ENCODE data around the gene FRMD1.

Gene FRMD1

GRCh38 chr6:168062346-168063289 is 16.4 kb downstream of the FRMD1 start:
- DNase-seq, result no peak
- Mint-ChIP-seq H3K9me3 (no peaks in the 10 kb centered on the region), H3K27ac (no peak overlapping the region), H3K27me3 (no peaks in the 10 kb centered on the region), H3K36me3 (ENCODE audit: low read depth) (no peaks in the 10 kb centered on the region), H3K4me3 (no peak overlapping the region), H3K4me1 (no peaks in the 10 kb centered on the region)
- no peak for ATAC-seq

GRCh38 chr6:168061269-168062210 is 17.5 kb downstream of the FRMD1 start:
- no peak overlapping the region for H3K27ac Mint-ChIP-seq
- no peaks in the 10 kb centered on the region for H3K27me3 Mint-ChIP-seq
- H3K4me1 Mint-ChIP-seq, result no peaks in the 10 kb centered on the region
- DNase-seq (no peak), ATAC-seq (no peak)
- no peaks in the 10 kb centered on the region for H3K9me3 Mint-ChIP-seq
- no peaks in the 10 kb centered on the region for H3K36me3 Mint-ChIP-seq (ENCODE audit: low read depth)
- no peak overlapping the region for H3K4me3 Mint-ChIP-seq

- no peaks in the 10 kb centered on the region for H3K27me3 Mint-ChIP-seq
- H3K36me3 Mint-ChIP-seq (ENCODE audit: low read depth), result no peaks in the 10 kb centered on the region
- ATAC-seq (no peak), DNase-seq (no peak)
- no peak overlapping the region for H3K27ac Mint-ChIP-seq
- no peak overlapping the region for H3K4me3 Mint-ChIP-seq
- H3K9me3 Mint-ChIP-seq, result no peaks in the 10 kb centered on the region
- no peaks in the 10 kb centered on the region for H3K4me1 Mint-ChIP-seq
Measured at GRCh38 chr6:168060521-168060931, 18.5 kb downstream of the FRMD1 start.

- H3K4me1 Mint-ChIP-seq, result no peaks in the 10 kb centered on the region
- no peaks in the 10 kb centered on the region for H3K36me3 Mint-ChIP-seq (ENCODE audit: low read depth)
- no peaks in the 10 kb centered on the region for H3K27me3 Mint-ChIP-seq
- no peaks in the 10 kb centered on the region for H3K9me3 Mint-ChIP-seq
- no peak overlapping the region for H3K27ac Mint-ChIP-seq
- ATAC-seq, result no peak
- no peak for DNase-seq
- no peak overlapping the region for H3K4me3 Mint-ChIP-seq
Measured at GRCh38 chr6:168058691-168059551, 20.1 kb downstream of the FRMD1 start.

GRCh38 chr6:168057836-168058235 is 21.2 kb downstream of the FRMD1 start:
- no peak overlapping the region for H3K27ac Mint-ChIP-seq
- no peaks in the 10 kb centered on the region for H3K9me3 Mint-ChIP-seq
- ATAC-seq (no peak), DNase-seq (no peak)
- H3K4me3 Mint-ChIP-seq, result no peak overlapping the region
- no peaks in the 10 kb centered on the region for H3K27me3 Mint-ChIP-seq
- H3K36me3 Mint-ChIP-seq (ENCODE audit: low read depth), result no peaks in the 10 kb centered on the region
- H3K4me1 Mint-ChIP-seq, result no peaks in the 10 kb centered on the region

GRCh38 chr6:168056892-168057527 is 22.0 kb downstream of the FRMD1 start:
- ATAC-seq, result no peak
- Mint-ChIP-seq H3K27me3 (no peaks in the 10 kb centered on the region), H3K4me1 (no peaks in the 10 kb centered on the region), H3K27ac (no peak overlapping the region), H3K4me3 (no peak overlapping the region), H3K9me3 (no peaks in the 10 kb centered on the region), H3K36me3 (ENCODE audit: low read depth) (no peaks in the 10 kb centered on the region)
- no peak for DNase-seq

GRCh38 chr6:168055696-168056489 is 23.1 kb downstream of the FRMD1 start:
- Mint-ChIP-seq H3K36me3 (ENCODE audit: low read depth) (no peaks in the 10 kb centered on the region), H3K27me3 (no peaks in the 10 kb centered on the region), H3K4me3 (no peak overlapping the region), H3K9me3 (no peaks in the 10 kb centered on the region), H3K27ac (no peak overlapping the region), H3K4me1 (no peaks in the 10 kb centered on the region)
- ATAC-seq (no peak), DNase-seq (no peak)

- H3K27me3 Mint-ChIP-seq, result no peaks in the 10 kb centered on the region
- H3K4me1 Mint-ChIP-seq, result no peaks in the 10 kb centered on the region
- H3K27ac Mint-ChIP-seq, result no peak overlapping the region
- no peak for ATAC-seq
- H3K36me3 Mint-ChIP-seq (ENCODE audit: low read depth), result no peaks in the 10 kb centered on the region
- no peaks in the 10 kb centered on the region for H3K9me3 Mint-ChIP-seq
- no peak overlapping the region for H3K4me3 Mint-ChIP-seq
- no peak for DNase-seq
Measured at GRCh38 chr6:168054765-168055560, 24.0 kb downstream of the FRMD1 start.

GRCh38 chr6:168053957-168054471 is 25.0 kb downstream of the FRMD1 start:
- no peaks in the 10 kb centered on the region for H3K36me3 Mint-ChIP-seq (ENCODE audit: low read depth)
- no peaks in the 10 kb centered on the region for H3K27me3 Mint-ChIP-seq
- DNase-seq (no peak), ATAC-seq (no peak)
- no peaks in the 10 kb centered on the region for H3K9me3 Mint-ChIP-seq
- H3K4me1 Mint-ChIP-seq, result no peaks in the 10 kb centered on the region
- H3K27ac Mint-ChIP-seq, result no peak overlapping the region
- H3K4me3 Mint-ChIP-seq, result no peak overlapping the region

GRCh38 chr6:168053086-168053956 is 25.7 kb downstream of the FRMD1 start:
- no peaks in the 10 kb centered on the region for H3K36me3 Mint-ChIP-seq (ENCODE audit: low read depth)
- no peaks in the 10 kb centered on the region for H3K9me3 Mint-ChIP-seq
- H3K27me3 Mint-ChIP-seq, result no peaks in the 10 kb centered on the region

GRCh38 chr6:168052291-168052891 is 26.6 kb downstream of the FRMD1 start:
- DNase-seq, result no peak
- H3K27me3 Mint-ChIP-seq, result no peaks in the 10 kb centered on the region
- no peaks in the 10 kb centered on the region for H3K9me3 Mint-ChIP-seq
- ATAC-seq, result no peak
- H3K4me1 Mint-ChIP-seq, result no peaks in the 10 kb centered on the region
- no peaks in the 10 kb centered on the region for H3K36me3 Mint-ChIP-seq (ENCODE audit: low read depth)
- H3K4me3 Mint-ChIP-seq, result no peak overlapping the region
- H3K27ac Mint-ChIP-seq, result no peak overlapping the region

More at GRCh38 chr6:168053086-168053956, 25.7 kb downstream of the FRMD1 start:
- ATAC-seq, result no peak
- DNase-seq, result no peak
- Mint-ChIP-seq H3K27ac (no peak overlapping the region), H3K4me1 (no peaks in the 10 kb centered on the region), H3K4me3 (no peak overlapping the region)
